Ectodermal cell (in vitro differentiated cells): ENCODE measurements around the gene ADH1A.

Experiments
- H3K27ac ChIP-seq: 2 replicates; pipeline ENCODE4 v1.7.0; 2013; ENCODE audit warnings: mild to moderate bottlenecking, low read depth, low read length; ENCODE audit not compliant: insufficient read depth, poor library complexity, severe bottlenecking
- H3K27me3 ChIP-seq: 2 replicates; pipeline ENCODE4 v1.7.0; 2013; ENCODE audit warnings: mild to moderate bottlenecking, low read length; ENCODE audit not compliant: insufficient read depth, control insufficient read depth, poor library complexity, severe bottlenecking
- H3K36me3 ChIP-seq: one replicate; pipeline ENCODE4 v1.7.0; 2013; ENCODE audit warnings: low read length; ENCODE audit not compliant: control insufficient read depth, insufficient read depth
- H3K4me1 ChIP-seq: one replicate; pipeline ENCODE4 v1.7.0; 2013; ENCODE audit warnings: low read length; ENCODE audit not compliant: control insufficient read depth, insufficient read depth
- H3K4me3 ChIP-seq: 2 replicates; pipeline ENCODE4 v1.7.0; 2013; ENCODE audit warnings: low read depth, low read length, control low read depth; ENCODE audit not compliant: insufficient read depth
- H3K9me3 ChIP-seq: 2 replicates; pipeline ENCODE4 v1.7.0; 2013; ENCODE audit warnings: mild to moderate bottlenecking, low read length, moderate library complexity; ENCODE audit not compliant: control insufficient read depth
- WGBS, 2 experiments: methylation state at CpG; one replicate each; pipeline ENCODE4 v1.1.7; 2013; ENCODE audit warnings: missing lambda C conversion rate in 2 of 2; 5-methylcytosine and 5-hydroxymethylcytosine counted together

Gene ADH1A

DNA sequence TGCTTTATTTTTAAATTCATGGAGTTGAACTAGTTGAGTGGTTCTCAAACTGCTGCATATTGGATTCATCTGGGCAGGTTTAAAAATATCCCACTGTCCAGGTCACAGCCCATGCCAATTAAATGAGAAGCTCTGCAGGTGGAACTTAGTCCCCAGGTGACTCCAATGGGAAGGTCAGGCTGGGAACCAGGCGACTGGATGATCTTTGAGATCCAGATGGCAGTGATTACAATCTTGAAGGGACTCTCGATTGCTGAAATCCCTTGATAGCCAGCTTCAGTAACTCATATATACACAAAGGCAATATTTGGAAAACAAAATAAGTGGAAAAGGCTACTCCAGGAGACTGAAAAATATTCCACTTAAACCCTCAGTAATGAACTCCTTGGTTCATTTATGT is 8.1 kb downstream of the ADH1A start:
- Histone ChIP-seq H3K4me1 (no peaks in the 10 kb centered on the region), H3K27me3 (no peaks in the 10 kb centered on the region), H3K9me3 (no peaks in the 10 kb centered on the region), H3K27ac (no peak overlapping the region), H3K4me3 (no peak overlapping the region), H3K36me3 (no peaks in the 10 kb centered on the region)
- WGBS, 2 experiments, result 85 to 86% methylated on average over 2 of the region's 2 CpGs

DNA sequence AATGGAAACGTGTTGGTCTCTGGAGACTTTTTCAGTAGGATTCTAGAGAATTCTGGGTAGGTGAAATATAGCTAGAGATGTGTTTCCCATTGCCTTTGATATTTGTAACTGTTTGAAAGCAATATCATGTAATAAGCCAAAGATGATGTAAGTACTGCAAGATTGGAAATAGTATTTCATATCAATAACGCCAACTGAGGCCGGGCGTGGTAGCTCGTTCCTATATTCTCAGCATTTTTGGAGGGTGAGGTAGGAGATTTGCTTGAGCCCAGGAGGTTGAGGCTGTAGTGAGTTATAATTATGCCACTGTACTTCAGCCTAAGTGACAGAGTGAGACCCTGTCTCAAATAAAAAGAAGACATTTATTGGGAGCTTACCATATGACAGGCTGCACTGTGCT is 9.5 kb downstream of the ADH1A start:
- H3K36me3 ChIP-seq, result no peaks in the 10 kb centered on the region
- H3K27ac ChIP-seq, result no peak overlapping the region
- 96 to 97% methylated on average over 5 of the region's 5 CpGs for WGBS, 2 experiments
- no peaks in the 10 kb centered on the region for H3K4me1 ChIP-seq
- no peaks in the 10 kb centered on the region for H3K9me3 ChIP-seq
- H3K4me3 ChIP-seq, result no peak overlapping the region
- no peaks in the 10 kb centered on the region for H3K27me3 ChIP-seq

DNA sequence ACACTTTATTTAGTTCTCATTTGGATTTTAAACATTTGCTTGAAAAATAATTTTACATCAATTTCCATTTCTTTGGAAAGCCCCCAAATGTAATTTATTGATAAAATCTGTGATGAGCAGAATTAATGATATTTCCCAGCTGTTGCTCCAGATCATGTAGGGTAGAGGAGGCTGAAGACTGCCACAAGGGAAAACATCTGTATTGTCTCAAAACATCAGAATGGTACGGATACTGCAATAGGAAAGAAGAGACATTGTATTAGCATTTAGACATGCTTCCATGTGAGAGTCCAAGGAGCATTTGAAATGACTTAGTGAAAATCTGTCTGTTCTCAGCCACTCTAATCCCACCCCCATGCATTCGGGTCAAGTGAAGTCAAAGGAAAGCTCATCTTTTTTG is 14.4 kb downstream of the ADH1A start:
- Histone ChIP-seq H3K9me3 (no peaks in the 10 kb centered on the region), H3K27ac (no peak overlapping the region), H3K4me3 (no peak overlapping the region), H3K36me3 (no peaks in the 10 kb centered on the region), H3K4me1 (no peaks in the 10 kb centered on the region), H3K27me3 (no peaks in the 10 kb centered on the region)
- WGBS, 2 experiments, result 91 to 96% methylated on average over 2 of the region's 2 CpGs

GRCh38 chr4:99275885-99276284 is 14.9 kb downstream of the ADH1A start:
- no peaks in the 10 kb centered on the region for H3K36me3 ChIP-seq
- no peak overlapping the region for H3K4me3 ChIP-seq
- H3K27ac ChIP-seq, result no peak overlapping the region
- no peaks in the 10 kb centered on the region for H3K27me3 ChIP-seq
- H3K4me1 ChIP-seq, result no peaks in the 10 kb centered on the region
- 80 to 92% methylated on average over 2 to 3 of the region's 3 CpGs for WGBS, 2 experiments
- no peaks in the 10 kb centered on the region for H3K9me3 ChIP-seq

- Histone ChIP-seq H3K4me1 (no peaks in the 10 kb centered on the region), H3K27ac (no peak overlapping the region), H3K4me3 (no peak overlapping the region), H3K9me3 (no peaks in the 10 kb centered on the region), H3K36me3 (no peaks in the 10 kb centered on the region), H3K27me3 (no peaks in the 10 kb centered on the region)
- 91 to 95% methylated on average over 4 of the region's 5 CpGs for WGBS, 2 experiments
These were observed 15.7 kb downstream of the ADH1A start for GRCh38 chr4:99275050-99275449.

GRCh38 chr4:99273704-99274103 is 17.1 kb downstream of the ADH1A start:
- H3K27me3 ChIP-seq, result no peaks in the 10 kb centered on the region
- WGBS, 2 experiments, result 94 to 100% methylated on average over 1 of the region's 2 CpGs
- no peaks in the 10 kb centered on the region for H3K4me1 ChIP-seq
- no peaks in the 10 kb centered on the region for H3K9me3 ChIP-seq
- no peak overlapping the region for H3K4me3 ChIP-seq
- H3K27ac ChIP-seq, result no peak overlapping the region
- no peaks in the 10 kb centered on the region for H3K36me3 ChIP-seq

DNA sequence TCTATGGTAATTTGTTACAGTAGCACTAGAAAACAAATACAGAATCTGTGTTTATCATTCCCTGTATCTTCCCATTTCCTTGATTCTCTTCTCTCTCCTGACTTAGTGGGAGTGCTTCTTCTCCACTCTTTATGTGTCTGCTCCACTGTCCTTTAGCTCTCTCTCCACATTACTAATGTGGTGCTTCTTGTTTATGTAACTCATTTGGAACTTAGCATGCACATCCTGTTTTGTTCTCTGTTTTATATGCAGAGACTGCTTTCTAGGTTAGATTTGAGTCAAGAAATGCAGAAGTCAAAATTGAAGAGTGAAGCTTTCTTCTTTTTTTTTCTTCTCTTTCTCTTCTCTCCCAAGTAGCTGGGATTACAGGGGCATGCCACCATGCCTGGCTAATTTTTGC is 25.9 kb downstream of the ADH1A start:
- Histone ChIP-seq H3K4me3 (no peak overlapping the region), H3K36me3 (no peaks in the 10 kb centered on the region), H3K27me3 (no peaks in the 10 kb centered on the region), H3K9me3 (no peaks in the 10 kb centered on the region), H3K4me1 (no peaks in the 10 kb centered on the region), H3K27ac (no peak overlapping the region)

GRCh38 chr4:99252746-99253145 is 38.0 kb downstream of the ADH1A start:
- Histone ChIP-seq H3K4me3 (no peak overlapping the region), H3K4me1 (no peaks in the 10 kb centered on the region), H3K27ac (no peak overlapping the region), H3K9me3 (no peaks in the 10 kb centered on the region), H3K27me3 (no peaks in the 10 kb centered on the region), H3K36me3 (no peaks in the 10 kb centered on the region)
- WGBS, 2 experiments, result 88 to 91% methylated on average over 4 of the region's 4 CpGs

DNA sequence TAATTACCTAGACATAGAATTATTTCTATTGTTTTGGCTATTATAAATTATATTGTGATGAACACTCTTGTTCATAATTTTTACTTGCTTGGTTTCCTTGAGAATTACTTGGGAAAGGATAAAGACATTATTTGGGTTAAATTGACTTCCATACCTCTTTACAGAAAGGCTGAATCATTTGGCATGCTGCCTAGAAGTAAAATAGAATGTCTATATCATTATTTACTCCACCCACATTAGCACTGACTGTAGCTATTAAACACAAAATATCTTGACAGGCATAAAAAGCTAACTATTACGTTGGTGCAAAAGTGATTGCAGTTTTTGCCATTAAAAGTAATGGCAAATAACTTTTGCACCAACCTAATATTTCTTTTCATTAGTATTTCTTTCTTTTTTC is 42.1 kb downstream of the ADH1A start:
- no peak overlapping the region for H3K4me3 ChIP-seq
- no peaks in the 10 kb centered on the region for H3K9me3 ChIP-seq
- no peaks in the 10 kb centered on the region for H3K4me1 ChIP-seq
- H3K27ac ChIP-seq, result no peak overlapping the region
- no peaks in the 10 kb centered on the region for H3K36me3 ChIP-seq
- 93 to 100% methylated on average over 1 of the region's 1 CpG for WGBS, 2 experiments
- no peaks in the 10 kb centered on the region for H3K27me3 ChIP-seq

DNA sequence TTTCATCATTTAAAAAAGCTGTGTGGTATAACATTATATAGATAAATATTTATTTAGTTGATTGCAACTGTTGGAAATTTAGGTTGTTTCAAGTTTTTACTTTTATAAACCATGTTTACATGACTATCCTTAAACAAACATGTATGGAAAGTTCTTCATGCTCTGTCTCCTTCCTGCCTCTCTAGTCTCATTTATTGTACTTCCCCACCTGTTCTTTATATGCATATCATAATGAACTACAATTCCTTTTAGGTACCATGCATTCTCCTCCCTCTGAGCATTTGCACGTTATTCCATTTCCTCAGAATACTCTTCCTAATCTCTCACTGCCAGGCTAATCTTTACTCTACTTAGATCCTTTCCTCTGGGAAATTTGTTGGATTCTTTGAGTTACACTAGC is 54.8 kb downstream of the ADH1A start:
- Histone ChIP-seq H3K4me1 (no peaks in the 10 kb centered on the region), H3K27me3 (no peaks in the 10 kb centered on the region), H3K27ac (no peak overlapping the region), H3K36me3 (no peaks in the 10 kb centered on the region), H3K9me3 (no peaks in the 10 kb centered on the region), H3K4me3 (no peak overlapping the region)
- WGBS, 2 experiments, result 90 to 91% methylated on average over 1 of the region's 1 CpG

GRCh38 chr4:99234331-99235010 is 56.3 kb downstream of the ADH1A start:
- H3K4me1 ChIP-seq, result no peaks in the 10 kb centered on the region
- 91 to 97% methylated on average over 2 of the region's 2 CpGs for WGBS, 2 experiments
- no peaks in the 10 kb centered on the region for H3K9me3 ChIP-seq
- no peaks in the 10 kb centered on the region for H3K27me3 ChIP-seq
- H3K27ac ChIP-seq, result no peak overlapping the region
- H3K4me3 ChIP-seq, result no peak overlapping the region
- H3K36me3 ChIP-seq, result no peaks in the 10 kb centered on the region
